HG02588 (cell line): ENCODE results near the gene SLC25A38.
"Not testable (repeated sequence)": the region's sequence is repeated elsewhere in the genome, so short reads cannot be mapped to it uniquely, and the experiment has no call there.

Source experiments
- ATAC-seq: cut with Tn5 transposase; IDR thresholded peaks from one replicate; pipeline ENCODE4 v1.9.1; 2021; ENCODE audit warnings: mild to moderate bottlenecking, moderate library complexity; ENCODE audit not compliant: unreplicated experiment

SLC25A38 gene

GRCh38 chr3:39407259-39407629 lies 24.1 kb downstream of the SLC25A38 start:
- ATAC-seq = no peak

- no peak for ATAC-seq
Measured at GRCh38 chr3:39407773-39408492, 24.8 kb downstream of the SLC25A38 start.

- no peak for ATAC-seq
Measured at GRCh38 chr3:39408493-39409372, 25.6 kb downstream of the SLC25A38 start.

GRCh38 chr3:39409514-39410136 lies 26.5 kb downstream of the SLC25A38 start:
- no peak for ATAC-seq

- no peak for ATAC-seq
Measured at GRCh38 chr3:39410893-39411292, 27.7 kb downstream of the SLC25A38 start.

DNA sequence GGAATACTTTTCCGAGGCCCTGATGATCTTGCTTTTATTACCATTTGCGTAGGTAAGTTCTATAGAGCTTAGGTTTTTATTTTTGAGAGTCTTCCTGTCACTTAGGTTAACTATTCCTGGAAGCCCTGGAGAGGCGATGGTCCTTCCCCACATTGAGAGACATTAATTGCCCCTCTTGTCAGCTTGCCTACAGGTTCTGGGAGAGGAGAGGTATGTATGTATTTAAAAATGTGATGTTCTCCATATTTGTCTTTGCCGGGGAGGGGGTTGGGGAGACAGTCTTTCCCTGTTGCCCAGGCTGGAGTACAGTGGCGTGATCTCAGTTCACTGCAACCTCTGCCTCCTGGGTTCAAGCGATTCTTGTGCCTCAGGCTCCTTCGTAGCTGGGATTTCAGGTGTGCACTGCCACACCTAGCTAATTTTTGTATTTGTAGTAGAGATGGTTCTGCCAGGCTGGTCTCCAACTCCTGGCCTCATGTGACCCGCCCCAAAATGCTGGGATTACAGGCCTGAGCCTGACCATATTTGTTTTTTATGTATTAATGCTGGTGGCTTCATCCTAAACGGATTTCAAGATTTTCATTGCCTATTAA lies 29.6 kb downstream of the SLC25A38 start:
- ATAC-seq = no peak

- ATAC-seq = no peak
Measured at GRCh38 chr3:39413691-39414420, 30.7 kb downstream of the SLC25A38 start.

DNA sequence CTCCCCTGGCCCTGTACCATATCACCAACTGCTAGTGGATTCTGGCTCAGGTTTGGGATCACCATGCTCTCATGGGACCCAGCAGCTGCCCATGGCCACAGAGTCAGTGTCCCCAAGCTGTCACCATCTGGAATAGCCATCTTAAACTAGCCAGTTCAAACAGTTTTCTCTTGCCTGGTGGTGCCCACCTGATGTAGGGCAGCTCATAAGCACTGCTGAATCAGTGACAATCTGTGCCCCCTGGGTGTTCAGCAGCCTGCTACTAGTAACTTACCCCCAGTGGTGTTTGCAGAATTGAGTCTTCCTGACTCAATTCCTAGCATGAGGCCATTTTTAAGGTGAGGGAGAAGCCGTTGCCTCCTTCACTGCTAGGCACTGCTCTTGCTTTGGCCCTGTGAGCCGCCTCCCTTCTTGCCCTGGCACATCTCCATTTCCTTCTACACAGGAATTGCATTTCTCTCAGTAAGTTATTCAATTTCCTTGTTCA lies 31.3 kb downstream of the SLC25A38 start:
- ATAC-seq = no peak

GRCh38 chr3:39415302-39415701 lies 32.1 kb downstream of the SLC25A38 start:
- not testable (repeated sequence) for ATAC-seq

- ATAC-seq = no peak
Measured at GRCh38 chr3:39415983-39416382, 32.8 kb downstream of the SLC25A38 start.

- ATAC-seq = not testable (repeated sequence)
Measured at GRCh38 chr3:39416998-39417397, 33.8 kb downstream of the SLC25A38 start.

- not testable (repeated sequence) for ATAC-seq
Measured at GRCh38 chr3:39418556-39419225, 35.5 kb downstream of the SLC25A38 start.

DNA sequence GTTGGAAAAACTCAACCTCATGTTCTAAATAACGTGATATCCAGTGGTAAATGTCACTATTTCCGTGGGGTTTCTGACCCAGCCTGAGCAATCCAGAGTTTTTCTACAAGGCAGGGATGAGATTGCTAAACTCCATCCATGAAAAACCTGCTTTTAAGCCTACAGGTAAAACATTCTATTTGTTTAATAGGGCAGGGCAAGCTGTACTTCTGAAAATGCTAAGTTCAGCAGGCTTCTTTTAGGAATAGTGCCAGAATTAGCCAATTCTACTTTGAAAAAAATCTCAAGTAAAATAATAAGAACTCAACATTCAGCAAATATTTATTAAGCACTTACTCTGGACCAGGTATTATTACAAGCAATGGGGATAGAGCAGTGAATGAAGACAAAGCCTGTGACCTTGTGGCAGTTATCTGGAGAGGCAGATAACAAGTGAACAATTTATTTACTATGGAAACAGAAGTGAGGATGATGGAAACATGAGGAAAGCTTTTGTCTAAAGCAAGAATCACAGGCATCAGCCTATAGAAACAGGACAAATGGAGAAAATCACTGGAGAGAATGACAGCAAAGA lies 36.7 kb downstream of the SLC25A38 start:
- no peak for ATAC-seq

- no peak for ATAC-seq
Measured at GRCh38 chr3:39420543-39420942, 37.4 kb downstream of the SLC25A38 start.

DNA sequence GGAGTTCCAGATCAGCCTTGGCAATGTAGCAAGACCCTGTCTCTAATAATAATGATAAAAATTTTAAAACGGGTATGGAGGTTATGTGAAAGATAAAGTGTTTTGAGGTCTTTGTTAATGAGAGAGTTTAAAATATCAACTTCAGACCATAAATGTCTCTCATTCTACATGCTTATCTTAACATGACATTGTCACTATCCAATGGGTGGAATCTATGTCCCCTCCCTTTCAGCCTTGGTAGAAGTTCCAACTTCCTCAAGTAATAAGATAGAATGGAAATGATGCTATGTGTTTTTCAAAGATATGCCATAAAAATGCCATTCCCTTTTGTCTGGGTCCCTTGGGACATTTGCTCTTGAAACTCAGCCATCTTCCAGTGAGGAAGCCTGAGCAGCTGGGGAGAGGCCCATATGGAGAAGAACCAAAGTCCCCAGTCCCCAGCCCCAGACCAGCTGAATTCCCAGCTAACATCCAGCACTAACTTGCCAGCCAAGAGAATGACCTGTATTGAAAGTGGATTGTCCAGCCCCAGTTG lies 40.3 kb downstream of the SLC25A38 start:
- no peak for ATAC-seq

DNA sequence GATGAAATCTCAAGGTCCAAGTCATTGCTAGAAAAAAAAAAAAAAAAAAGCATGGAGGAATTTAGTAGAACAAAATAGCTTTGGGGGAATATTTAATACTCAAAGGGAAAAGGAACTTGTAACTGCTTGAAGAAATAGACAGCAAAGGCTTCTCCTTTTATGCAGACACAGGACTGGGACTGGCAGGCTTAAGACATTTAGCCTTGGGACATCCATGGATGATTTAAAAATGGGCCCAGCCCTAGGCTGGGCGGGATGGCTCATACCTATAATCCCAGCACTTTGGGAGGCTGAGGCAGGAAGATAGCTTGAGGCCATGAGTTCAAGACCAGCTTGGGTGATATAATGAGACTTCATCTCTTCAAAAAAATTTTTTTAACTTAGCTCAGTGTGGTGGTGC lies 43.1 kb downstream of the SLC25A38 start:
- ATAC-seq = no peak

DNA sequence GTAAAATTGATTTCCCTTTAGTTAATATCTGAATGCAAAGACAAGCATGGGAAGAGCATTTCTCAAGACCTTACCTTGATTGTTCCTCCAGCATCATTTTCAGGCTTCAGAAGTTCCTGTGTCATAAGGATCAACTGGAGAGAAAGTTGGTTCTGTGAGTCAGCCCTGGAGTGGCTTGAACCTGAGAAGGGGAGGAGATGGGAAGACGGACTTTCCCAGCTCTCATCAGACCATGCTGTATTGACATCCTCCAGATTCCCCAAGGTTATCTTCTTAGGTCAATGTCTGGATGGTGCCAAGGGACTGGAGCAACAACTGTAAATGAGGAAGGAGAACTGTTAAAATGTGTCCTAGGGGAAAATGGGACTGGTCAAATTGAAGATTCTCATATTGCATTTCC lies 44.3 kb downstream of the SLC25A38 start:
- no peak for ATAC-seq

GRCh38 chr3:39428745-39429201 lies 45.6 kb downstream of the SLC25A38 start:
- ATAC-seq = no peak

DNA sequence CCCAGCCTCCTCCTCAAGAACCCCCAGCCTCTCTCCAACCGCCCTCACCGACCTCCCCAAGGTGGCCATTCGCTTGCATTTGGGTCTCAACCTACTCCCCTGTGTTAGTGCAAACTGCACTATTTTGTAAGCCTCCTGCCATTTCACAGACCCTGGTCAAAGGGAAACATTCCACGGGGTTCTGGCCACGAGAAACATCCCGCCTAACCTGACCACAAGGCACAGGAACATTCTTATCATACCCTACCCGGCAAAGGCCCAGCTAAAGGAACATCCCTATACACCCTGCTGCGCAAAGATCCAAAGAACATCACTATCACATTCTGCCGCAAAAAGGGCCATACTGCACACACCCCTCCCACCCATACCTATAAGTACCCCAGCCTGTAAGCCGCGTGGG lies 46.3 kb downstream of the SLC25A38 start:
- no peak for ATAC-seq
